ENCODE measurements around the gene HJURP. TPM values are rescaled to one million over a fixed set of nuclear protein-coding genes. Genes with fewer than 3 reads are reported as not detected.

The HJURP gene
- total and polyA plus RNA-seq, 4 donors = 0.84 to 4.1 (median 2.0) TPM

DNA sequence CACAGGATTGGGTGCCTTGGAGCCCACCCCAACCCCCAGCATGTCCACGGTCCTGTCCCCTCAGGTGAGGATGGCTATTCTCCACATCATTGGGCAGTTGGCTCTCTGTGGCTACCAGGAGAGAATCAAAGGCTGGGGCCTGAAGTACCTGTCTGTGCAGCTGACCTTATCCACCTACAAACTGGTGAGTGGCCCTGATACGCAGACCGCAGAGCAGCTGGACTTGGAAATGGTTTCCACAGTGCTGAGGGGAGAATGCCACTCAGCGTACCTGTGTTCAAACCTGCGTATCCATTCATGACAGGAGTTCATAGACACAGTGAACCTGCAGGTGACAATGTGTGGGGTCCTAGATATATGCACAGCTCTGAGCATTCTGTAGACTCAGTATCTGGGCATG is 54.6 kb downstream of the HJURP start:
- ATAC-seq (ENCODE audit: insufficient read depth, low FRiP score) (no peak), DNase-seq (no peak)
- Histone ChIP-seq H3K27me3 (ENCODE audit: control insufficient read depth in 3 of 3, insufficient read depth in 3 of 3, low read length in 2 of 3) (no peaks in the 10 kb centered on the region), H3K4me3 (no peak overlapping the region), H3K9ac (ENCODE audit: insufficient read depth in 1 of 2, low read length in 2 of 2) (no peak overlapping the region), H3K36me3 (ENCODE audit: control insufficient read depth in 4 of 4, insufficient read depth in 4 of 4, low read length in 4 of 4) (no peaks in the 10 kb centered on the region), H3K4me1 (ENCODE audit: control insufficient read depth in 5 of 5, insufficient read depth in 5 of 5, low read length in 5 of 5) (no peaks in the 10 kb centered on the region), H3K9me3 (ENCODE audit: control insufficient read depth in 4 of 4, insufficient read depth in 3 of 4, low read length in 3 of 4) (no peaks in the 10 kb centered on the region), H3K27ac (ENCODE audit: low read depth in 1 of 2, low read length in 1 of 2) (no peak overlapping the region)
- WGBS, 2 donors = 54 to 83% methylated on average over 5 of the region's 5 CpGs
- no peak for TF ChIP-seq CTCF (IDR thresholded peaks at IDR 0.05; ENCODE audit: control extremely low read depth, extremely low read depth)

GRCh38 chr2:233799087-233799665 is 55.2 kb downstream of the HJURP start:
- no peaks in the 10 kb centered on the region for H3K36me3 ChIP-seq (ENCODE audit: control insufficient read depth in 4 of 4, insufficient read depth in 4 of 4, low read length in 4 of 4)
- DNase-seq (no peak), ATAC-seq (ENCODE audit: insufficient read depth, low FRiP score) (no peak)
- no peak overlapping the region for H3K4me3 ChIP-seq
- no peaks in the 10 kb centered on the region for H3K27me3 ChIP-seq (ENCODE audit: control insufficient read depth in 3 of 3, insufficient read depth in 3 of 3, low read length in 2 of 3)
- WGBS, 2 donors = 63 to 68% methylated on average over 7 of the region's 7 CpGs
- H3K9ac ChIP-seq (ENCODE audit: insufficient read depth in 1 of 2, low read length in 2 of 2) = no peak overlapping the region
- no peak overlapping the region for H3K27ac ChIP-seq (ENCODE audit: low read depth in 1 of 2, low read length in 1 of 2)
- H3K9me3 ChIP-seq (ENCODE audit: control insufficient read depth in 4 of 4, insufficient read depth in 3 of 4, low read length in 3 of 4) = no peaks in the 10 kb centered on the region
- H3K4me1 ChIP-seq (ENCODE audit: control insufficient read depth in 5 of 5, insufficient read depth in 5 of 5, low read length in 5 of 5) = no peaks in the 10 kb centered on the region
- TF ChIP-seq CTCF (IDR thresholded peaks at IDR 0.05; ENCODE audit: control extremely low read depth, extremely low read depth) = no peak

DNA sequence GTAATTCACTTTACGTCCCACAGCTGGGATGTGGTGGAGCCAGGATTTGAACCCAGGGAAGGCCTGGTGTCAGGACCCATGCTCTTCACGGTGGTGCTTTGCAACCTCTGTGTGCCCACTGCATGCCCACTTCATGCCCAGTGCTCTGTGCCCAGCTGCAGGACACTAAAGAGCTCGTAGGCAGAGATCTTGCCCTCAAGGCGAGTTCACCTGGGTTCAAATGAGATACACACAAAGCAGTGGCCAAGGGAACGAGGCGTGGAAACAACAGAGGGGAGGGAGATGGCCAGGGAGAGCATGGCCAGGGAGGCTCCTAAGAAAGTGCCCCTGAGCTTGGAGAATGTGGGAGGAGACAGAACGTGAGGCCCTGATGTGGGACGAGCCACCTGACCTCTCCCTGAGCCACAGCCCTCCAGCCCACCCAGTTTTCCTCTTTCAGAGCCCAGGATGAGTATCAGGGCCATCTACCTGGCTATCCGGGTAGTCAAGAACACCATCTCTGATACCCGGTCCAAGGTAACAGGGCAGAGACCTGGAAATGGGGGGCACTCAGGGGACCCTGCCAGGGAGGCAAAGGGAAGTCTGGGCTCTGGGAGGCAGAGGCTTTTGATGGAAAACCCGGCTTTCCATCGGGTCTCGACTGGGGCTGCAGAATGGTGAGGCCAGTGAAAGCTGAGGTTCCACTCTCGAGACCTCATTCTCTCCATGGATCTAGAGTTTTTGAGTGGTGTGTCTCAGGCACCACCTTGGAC is 55.8 kb downstream of the HJURP start:
- H3K9ac ChIP-seq (ENCODE audit: insufficient read depth in 1 of 2, low read length in 2 of 2) = no peak overlapping the region

More for the DNA sequence above, 55.8 kb downstream of the HJURP start:
- ATAC-seq (ENCODE audit: insufficient read depth, low FRiP score) = no peak
- Histone ChIP-seq H3K4me3 (no peak overlapping the region), H3K27ac (ENCODE audit: low read depth in 1 of 2, low read length in 1 of 2) (no peak overlapping the region), H3K4me1 (ENCODE audit: control insufficient read depth in 5 of 5, insufficient read depth in 5 of 5, low read length in 5 of 5) (no peaks in the 10 kb centered on the region), H3K36me3 (ENCODE audit: control insufficient read depth in 4 of 4, insufficient read depth in 4 of 4, low read length in 4 of 4) (no peaks in the 10 kb centered on the region), H3K9me3 (ENCODE audit: control insufficient read depth in 4 of 4, insufficient read depth in 3 of 4, low read length in 3 of 4) (no peaks in the 10 kb centered on the region), H3K27me3 (ENCODE audit: control insufficient read depth in 3 of 3, insufficient read depth in 3 of 3, low read length in 2 of 3) (no peaks in the 10 kb centered on the region)
- no peak for DNase-seq
- no peak for TF ChIP-seq CTCF (IDR thresholded peaks at IDR 0.05; ENCODE audit: control extremely low read depth, extremely low read depth)
- 81 to 85% methylated on average over 14 of the region's 14 CpGs for WGBS, 2 donors
